ENCODE measurements around the gene ANAPC2.
"Not testable (repeated sequence)": the region's sequence is repeated elsewhere in the genome, so short reads cannot be mapped to it uniquely, and the experiment has no call there.

Gene ANAPC2

DNA sequence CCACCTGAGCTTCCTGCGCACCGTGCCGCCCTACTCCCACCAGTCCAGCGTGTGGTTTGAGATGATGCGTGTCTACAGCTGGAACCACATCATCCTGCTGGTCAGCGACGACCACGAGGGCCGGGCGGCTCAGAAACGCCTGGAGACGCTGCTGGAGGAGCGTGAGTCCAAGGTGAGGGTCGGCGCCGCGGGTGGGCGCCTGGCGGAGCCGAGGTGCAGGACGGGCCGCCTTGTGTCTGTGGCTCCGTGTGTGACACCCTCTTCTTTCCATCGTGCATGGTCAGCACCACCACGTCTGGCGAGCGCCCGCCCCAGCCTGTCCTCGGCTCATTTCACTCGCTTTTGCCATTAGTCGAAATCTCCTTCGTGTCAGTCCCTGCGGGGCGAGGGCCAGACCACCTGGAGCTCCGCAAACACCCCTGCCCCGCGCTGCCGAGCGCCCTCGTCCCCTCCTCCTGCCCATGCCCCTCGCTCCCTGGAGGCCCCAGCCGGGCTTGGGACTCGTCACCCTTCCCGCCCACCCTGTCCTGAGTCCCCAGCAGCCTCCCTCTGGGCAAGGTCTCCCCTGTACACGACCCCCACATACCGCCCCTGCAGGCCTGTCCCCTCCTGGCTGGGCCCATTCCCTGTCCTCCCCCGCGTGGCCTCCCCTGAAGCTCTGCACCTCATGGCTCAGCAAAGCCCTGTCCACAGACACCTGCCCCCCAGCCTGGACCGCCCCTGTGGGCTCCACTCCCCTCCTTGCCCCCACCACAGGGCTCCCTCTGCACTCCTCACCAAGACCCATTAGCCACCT lies 42.4 kb downstream of the ANAPC2 start:
- DNase-seq (ENCODE audit: low spot score): no peak

- DNase-seq (ENCODE audit: low spot score): no peak
These were observed 44.9 kb downstream of the ANAPC2 start for GRCh38 chr9:137143459-137143858.

DNA sequence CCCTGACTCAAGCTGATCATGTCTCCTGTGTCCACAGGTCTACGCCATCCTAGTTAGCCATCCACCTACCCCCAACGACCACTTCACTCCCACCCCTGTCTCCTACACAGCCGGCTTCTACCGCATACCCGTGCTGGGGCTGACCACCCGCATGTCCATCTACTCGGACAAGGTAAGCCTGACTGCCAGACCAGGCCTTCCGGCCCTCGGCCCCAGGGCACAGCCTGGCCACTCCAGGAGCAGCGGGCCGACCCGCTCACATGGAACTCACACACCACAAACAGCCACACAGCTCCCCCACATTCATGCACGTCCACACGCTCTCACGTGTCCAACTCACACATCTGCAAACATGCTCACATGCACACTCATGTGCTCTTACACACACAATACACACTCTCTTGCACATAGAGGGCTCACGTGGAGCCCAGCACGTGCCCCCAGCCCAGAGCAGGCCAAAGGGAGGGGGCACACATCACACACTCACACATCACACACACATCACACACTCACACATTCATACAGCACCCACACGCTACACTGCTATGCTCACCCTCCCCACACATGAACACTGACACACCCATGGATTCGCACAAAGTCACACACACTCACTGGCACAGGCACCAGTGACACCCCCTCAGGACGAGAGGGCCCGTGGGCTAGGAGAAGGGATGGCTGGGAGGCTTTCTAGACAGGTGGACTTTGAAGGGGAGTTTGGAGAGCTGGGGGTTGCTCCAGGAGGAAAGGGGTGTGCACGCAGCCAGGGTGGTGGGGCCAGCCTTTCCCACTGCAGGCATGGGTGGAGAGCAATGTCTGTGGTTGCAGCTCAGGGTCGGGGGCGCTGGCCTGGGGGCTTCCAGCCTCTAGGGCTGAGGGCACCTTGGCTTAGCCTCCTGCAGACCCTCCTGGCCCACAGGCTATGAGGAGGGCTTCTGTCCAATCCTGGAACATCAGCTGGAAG lies 46.1 kb downstream of the ANAPC2 start:
- DNase-seq (ENCODE audit: low spot score): no peak

DNA sequence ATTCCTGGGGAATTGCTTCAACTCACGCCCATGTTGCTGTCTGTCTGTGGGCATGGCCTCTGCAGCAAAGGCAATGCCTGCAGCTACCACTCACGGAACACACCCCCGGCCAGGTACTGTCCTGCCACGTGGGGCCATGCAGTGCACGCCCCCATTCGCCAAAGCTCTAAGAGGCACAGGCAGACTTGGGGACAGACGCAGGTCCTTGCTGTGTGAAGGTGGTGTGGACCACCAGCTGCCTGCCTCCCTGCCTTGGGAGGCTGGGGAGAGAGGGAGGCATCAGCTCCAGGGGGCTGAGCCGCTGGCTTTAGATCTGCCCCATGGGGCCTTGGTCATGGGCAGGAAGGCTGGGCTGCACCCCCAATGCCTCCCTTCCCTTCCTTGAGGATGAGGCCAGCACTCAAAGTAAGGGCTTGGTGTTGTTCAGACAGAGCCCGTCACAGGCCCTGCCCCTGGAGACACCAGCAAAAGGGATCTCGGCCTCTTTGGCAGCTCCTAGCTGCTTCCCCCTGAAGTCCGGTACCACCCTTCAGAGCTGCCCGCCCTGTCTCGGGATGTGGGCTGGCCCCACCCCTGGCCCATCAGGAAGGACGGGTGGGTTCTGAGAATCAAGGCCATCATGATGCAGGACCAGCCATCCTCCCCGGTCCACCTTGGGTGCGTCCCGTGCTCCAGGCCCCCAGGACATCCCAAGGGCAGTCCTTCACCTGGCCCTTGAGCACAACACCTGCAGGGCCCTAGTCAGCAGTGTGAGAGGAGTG lies 47.1 kb downstream of the ANAPC2 start:
- no peak for DNase-seq (ENCODE audit: low spot score)

- DNase-seq (ENCODE audit: low spot score): no peak
These were observed 48.0 kb downstream of the ANAPC2 start for GRCh38 chr9:137140151-137141012.

GRCh38 chr9:137139468-137140150 lies 48.8 kb downstream of the ANAPC2 start:
- DNase-seq (ENCODE audit: low spot score): no peak

GRCh38 chr9:137138722-137139467 lies 49.5 kb downstream of the ANAPC2 start, which contains the start of gene GRIN1:
Gene GRIN1, plus strand, starts transcription at chr9:137139154. Its CDS starts 333 bp downstream, at chr9:137139487.
- DNase-seq (ENCODE audit: low spot score): peak; percentile 80

DNA sequence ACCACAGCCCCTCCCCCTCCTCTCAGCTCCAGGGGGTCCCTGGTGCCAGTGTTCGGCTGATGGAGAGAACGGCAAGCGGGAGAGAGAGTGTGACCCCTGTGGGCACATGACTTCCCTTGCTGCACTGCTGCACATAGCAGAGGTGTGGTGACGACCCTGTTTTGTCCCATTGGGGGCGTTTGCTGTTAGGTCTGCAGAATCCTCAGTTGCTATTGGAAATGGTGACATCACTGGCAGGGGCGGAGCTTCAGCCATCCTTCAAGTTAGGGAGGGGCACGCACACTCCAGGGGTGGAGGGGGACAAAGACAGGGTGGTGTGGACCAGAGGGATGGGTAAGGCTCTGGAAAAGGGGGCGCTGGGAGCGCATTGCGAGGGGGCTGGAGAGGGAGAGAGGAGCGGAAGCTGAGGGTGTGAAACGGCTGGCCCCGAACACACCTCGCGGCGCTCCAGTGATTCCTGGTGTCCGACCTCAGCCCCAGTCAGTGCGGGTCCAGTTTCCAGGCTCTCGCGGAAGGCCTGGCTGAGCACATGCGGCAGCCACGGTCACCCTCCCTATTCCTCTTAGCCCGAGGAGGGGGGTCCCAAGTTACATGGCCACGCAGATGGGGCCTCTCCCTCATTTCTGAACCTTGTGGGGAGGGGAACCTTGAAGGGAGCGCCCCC lies 50.2 kb downstream of the ANAPC2 start:
- no peak for DNase-seq (ENCODE audit: low spot score)

DNA sequence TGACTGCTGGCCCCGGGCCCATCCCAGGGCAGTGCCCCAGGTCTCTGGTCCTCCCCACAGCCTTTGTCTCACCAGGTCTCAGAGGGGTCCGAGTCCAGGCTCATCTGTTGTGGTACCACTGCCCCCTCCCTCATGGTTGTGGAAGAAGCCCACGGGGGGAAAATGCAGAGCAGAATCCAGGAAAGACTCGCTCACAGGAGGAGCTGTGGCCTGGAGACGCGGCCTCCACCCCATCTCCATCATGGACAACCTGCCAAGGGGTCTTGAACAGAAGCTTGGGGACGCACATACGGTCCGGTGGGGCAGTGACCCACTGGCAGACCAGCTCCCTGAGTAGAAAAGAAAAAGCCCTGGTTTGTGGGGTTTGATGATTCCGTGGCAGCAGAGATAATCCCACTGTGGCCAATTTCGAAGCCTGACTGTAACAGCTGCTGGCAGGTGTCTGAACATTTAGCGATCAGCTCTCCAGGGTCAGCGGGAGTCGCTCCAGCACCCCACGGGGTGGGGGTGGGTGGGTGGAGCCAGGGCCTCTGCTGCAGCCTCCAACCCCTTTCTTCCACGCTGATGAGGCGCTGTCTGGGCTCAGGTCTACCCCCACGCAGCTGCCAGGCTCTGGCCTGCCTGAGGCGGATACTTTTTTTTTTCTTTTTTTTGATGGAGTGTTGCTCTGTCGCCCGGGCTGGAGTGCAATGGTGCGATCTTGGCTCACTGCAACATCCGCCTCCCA lies 51.3 kb downstream of the ANAPC2 start:
- DNase-seq (ENCODE audit: low spot score): no peak

DNA sequence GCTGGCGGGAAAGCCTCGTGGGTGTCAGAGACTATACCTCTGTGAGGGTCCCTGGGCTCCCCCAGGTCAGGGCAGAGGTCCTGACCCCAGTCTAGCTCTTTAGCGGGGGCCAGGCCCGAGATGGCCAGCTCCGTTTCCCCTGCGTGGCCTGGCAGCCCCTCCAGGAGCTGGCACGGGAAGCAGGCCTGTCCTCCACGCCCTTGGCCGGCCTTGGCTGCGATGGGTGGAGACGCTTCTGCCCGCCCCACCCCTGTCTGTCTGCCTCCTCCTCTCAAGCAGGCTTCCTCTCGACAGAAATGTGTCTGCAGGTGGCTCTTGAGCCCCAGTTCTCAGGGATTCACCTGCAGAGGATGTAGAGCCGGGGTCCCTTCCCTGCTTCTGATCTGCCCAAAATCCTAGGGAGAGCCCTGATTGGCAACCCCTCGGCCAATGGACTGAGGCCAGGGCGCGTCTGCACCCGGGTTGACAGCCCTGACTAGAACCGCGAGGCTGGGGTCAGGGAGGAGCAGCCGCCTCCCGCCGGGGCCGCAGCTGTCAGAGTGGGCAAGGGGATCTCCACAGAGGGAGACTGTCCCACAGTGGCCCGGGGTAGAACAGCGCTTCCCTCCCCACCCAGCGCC lies 52.0 kb downstream of the ANAPC2 start:
- DNase-seq (ENCODE audit: low spot score): no peak

DNA sequence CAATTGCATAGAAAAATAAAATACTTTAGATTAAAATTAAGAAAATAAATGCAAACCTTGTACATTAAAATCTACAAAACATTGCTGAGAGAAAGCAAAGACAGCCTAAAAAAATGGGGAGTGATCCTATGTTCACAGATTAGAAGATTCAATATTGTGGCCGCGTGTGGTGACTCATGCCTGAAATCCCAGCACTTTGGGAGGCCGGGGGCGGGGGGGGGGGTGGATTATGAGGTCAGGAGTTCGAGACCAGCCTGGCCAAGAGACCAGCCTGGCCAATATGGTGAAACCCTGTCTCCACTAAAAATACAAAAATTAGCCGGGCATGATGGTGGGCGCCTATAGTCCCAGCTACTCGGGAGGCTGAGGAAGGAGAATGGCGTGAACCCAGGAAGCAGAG lies 53.2 kb downstream of the ANAPC2 start:
- not testable (repeated sequence) for DNase-seq (ENCODE audit: low spot score)

GRCh38 chr9:137134191-137134590 lies 54.2 kb downstream of the ANAPC2 start:
- no peak for DNase-seq (ENCODE audit: low spot score)

DNA sequence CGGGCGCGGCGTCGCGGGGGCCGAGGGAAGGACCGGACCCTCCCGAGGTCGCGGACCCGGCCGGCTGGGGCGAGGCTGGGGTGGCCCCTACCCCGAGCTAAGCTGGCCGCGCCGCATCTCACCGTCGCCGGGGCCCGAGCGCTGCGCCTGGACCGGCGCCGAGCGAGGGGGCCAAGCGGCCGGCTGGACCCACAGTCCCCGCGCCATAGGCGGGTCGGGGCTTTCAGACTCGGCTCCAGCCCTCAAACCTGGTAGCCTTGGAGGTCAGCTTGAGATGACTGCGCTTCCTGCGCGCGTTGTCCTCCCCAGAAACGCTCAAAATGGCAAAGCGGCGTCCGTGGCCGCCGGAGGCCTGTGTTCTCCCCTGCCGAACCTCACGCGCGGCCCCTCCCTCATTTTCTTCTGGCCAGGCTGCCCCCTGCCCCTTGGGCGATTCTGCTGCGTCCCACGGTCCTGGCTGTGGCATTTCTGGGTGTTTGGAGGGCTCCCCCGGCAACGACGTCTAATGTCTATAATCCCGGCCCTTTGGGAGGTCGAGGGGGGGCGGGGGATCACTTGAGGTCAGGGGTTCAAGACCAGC lies 58.1 kb downstream of the ANAPC2 start:
- no peak for DNase-seq (ENCODE audit: low spot score)

DNA sequence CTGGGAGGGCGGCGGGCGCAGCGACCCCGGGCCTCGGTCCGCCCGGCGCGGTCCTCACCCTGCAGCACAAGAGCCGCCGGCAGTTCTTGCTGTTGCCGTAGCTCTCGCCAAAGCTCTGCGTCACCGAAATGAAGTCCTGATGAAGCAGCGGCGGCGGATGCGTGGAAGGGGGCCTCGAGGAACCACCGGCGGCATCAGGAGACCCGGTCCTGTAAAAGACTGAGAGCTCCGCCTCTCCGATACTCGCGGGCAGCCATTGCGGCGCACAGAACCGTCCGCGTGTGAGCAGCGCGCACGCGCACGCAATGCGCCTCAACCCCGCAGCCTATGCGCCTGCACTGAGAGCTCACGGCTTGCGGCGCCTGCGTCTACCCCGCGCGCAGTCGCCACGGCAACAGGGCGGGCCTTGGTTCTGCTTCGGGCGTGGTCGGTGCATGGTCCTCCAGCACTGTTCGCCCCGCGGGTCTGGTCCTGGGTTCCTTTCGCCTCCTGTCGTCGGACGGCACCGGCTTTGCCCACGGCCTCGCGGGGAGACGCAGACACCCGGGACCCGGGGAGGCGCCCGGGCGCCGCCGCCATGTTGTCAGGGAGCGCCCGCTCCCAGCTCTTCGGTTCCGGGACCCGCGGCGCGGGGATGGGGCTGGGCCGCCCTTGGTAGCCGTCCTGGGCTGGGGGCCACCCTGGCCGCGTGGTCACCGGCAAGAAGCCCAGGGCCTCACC lies 58.7 kb downstream of the ANAPC2 start:
- peak; percentile 98 for DNase-seq (ENCODE audit: low spot score)

DNA sequence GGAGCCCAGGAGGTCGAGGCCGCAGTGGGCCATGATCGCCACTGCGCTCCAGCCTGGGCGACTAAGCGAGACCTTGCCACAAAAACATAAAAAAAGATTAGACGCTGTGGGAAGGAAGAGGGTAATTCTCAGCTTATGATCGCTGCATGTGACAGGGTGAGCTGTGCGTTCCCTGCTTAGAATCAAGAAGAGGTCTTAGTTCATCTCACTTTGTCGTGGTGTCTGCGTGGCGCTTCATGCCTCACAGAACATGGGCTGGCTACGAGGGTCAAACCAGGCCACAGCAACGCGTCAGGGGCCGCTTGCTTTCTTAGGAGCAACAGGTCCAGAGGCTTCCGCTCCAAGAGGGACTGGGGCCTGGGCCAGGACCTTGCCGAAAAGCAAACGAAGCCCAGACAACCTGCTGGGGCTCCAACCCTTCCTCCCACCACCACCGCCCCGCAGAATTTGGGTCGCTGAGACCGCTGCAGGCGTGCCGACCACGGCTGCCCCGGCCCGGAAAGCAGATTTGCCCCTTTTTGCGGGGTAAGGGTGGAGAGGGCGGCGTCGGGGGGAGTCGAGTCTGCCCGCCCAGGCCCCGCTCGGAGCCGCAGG lies 59.4 kb downstream of the ANAPC2 start:
- DNase-seq (ENCODE audit: low spot score): no peak

- DNase-seq (ENCODE audit: low spot score): no peak
These were observed 60.0 kb downstream of the ANAPC2 start for GRCh38 chr9:137128158-137128861.

Measured in GM03348 (cell line).